Gastroesophageal sphincter (tissue), 4 donors: ENCODE data around the gene PCDHGA9. TPM values are rescaled to one million over a fixed set of nuclear protein-coding genes. Genes with fewer than 3 reads are reported as not detected.
A peak's percentile ranks its signal among the peaks of the same experiment; 100 is the strongest.

Experiments
- ATAC-seq: fragments of 150-250 bp; one replicate; pipeline ENCODE4 v1.9.1; 2016; ENCODE audit warnings: mild to moderate bottlenecking, moderate library complexity
- H3K27ac ChIP-seq, 4 donors: fragments of 200-600 bp; sonication (generic) in 3 of 4; 1 replicate in 3 of 4; 2 replicates in 1 of 4; pipeline ENCODE4 v1.5.1; 2016 to 2019
- H3K27me3 ChIP-seq: fragments of 200-600 bp; sonication (generic); one replicate; pipeline ENCODE4 v1.5.1; 2019
- H3K36me3 ChIP-seq, 2 donors: fragments of 200-600 bp; sonication (generic); one replicate each; pipeline ENCODE4 v1.5.1; 2019; ENCODE audit warnings: control low read depth in 1 of 2
- H3K4me1 ChIP-seq, 3 donors: fragments of 200-600 bp; sonication (generic); 1 replicate in 2 of 3; 2 replicates in 1 of 3; pipeline ENCODE4 v1.5.1; 2016 to 2019; ENCODE audit warnings: control low read depth in 2 of 3
- H3K4me3 ChIP-seq, 2 donors: fragments of 200-600 bp; sonication (generic); one replicate each; pipeline ENCODE4 v1.5.1; 2019; ENCODE audit warnings: mild to moderate bottlenecking in 1 of 2, moderate library complexity in 1 of 2
- H3K9me3 ChIP-seq, 3 donors: fragments of 200-600 bp; sonication (generic); one replicate each; pipeline ENCODE4 v1.5.1; 2017 to 2019; ENCODE audit warnings: control low read depth in 2 of 3
- CTCF ChIP-seq, 4 experiments: fragments of 200-600 bp in 2 of 4; fragments of 450-650 bp in 2 of 4; sonication (generic) in 1 of 4; IDR thresholded peaks; one replicate each; pipeline ENCODE4 v1.5.1; 2017 to 2019; ENCODE audit warnings: antibody characterized with exemption in 4 of 4, mild to moderate bottlenecking in 2 of 4, moderate library complexity in 2 of 4
- EP300 ChIP-seq: sonication (generic); formaldehyde crosslinking; IDR thresholded peaks from one replicate; pipeline ENCODE4 v1.6.1; 2017; ENCODE audit warnings: antibody characterized with exemption, mild to moderate bottlenecking
- POLR2A ChIP-seq, 2 donors: fragments of 450-650 bp; IDR thresholded peaks; one replicate each; pipeline ENCODE4 v1.6.1; 2017; ENCODE audit warnings: antibody characterized with exemption in 2 of 2, mild to moderate bottlenecking in 2 of 2, moderate library complexity in 1 of 2
- POLR2AphosphoS5 ChIP-seq: sonication (generic); formaldehyde crosslinking; IDR thresholded peaks from one replicate; pipeline ENCODE4 v1.6.1; 2017; ENCODE audit warnings: antibody characterized with exemption
- WGBS, 2 donors: methylation state at CpG; one replicate each; pipeline ENCODE4 v1.1.5; 2018; ENCODE audit warnings: low coverage in 1 of 2; 5-methylcytosine and 5-hydroxymethylcytosine counted together
- total RNA-seq, 4 donors: library from RNA; depleted of rRNA; stranded (reverse); fragments of >200 nt; gene quantifications; one replicate each; pipeline ENCODE4 v1.1.0, GENCODE V29; 2016

Gene PCDHGA9
- total RNA-seq, 4 donors from 2014 or later: 3.3 to 8.6 (median 5.9) TPM

DNA sequence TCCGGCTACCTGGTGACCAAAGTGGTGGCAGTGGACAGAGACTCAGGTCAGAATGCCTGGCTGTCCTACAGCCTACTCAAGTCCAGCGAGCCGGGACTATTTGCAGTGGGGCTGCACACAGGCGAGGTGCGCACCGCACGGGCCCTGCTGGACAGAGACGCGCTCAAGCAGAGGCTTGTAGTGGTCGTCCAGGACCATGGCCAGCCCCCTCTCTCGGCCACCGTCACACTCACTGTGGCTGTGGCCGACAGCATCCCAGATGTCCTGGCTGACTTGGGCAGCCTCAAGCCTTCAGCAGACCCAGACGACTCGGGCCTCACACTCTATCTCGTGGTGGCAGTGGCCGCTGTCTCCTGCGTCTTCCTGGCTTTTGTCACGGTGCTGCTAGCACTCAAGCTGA is 45.6 kb upstream of the PCDHGA9 start:
- H3K4me3 ChIP-seq: no peak overlapping the region
- no CpG with 5 or more reads among the region's 19 CpGs for WGBS, 2 donors

GRCh38 chr5:141359790-141360426 is 42.7 kb upstream of the PCDHGA9 start, which contains the start of gene PCDHGB2:
PCDHGB2 (plus strand) TSS chr5:141359994; CDS start chr5:141360136, 142 bp downstream.
- H3K36me3 ChIP-seq: peaks cover 0 to 30% of the 10 kb centered on the region in 2 donors
- no peak for ATAC-seq
- H3K9me3 ChIP-seq: peaks cover 0 to 100% (median 4%) of the 10 kb centered on the region in 3 donors
- no peaks in the 10 kb centered on the region for H3K4me1 ChIP-seq
- TF ChIP-seq POLR2A (IDR thresholded peaks at IDR 0.05) (no peak), CTCF (IDR thresholded peaks at IDR 0.05) (peak in 2 of 4 experiments; percentile 15 to 21), POLR2AphosphoS5 (no peak)
- peaks cover 28% of the 10 kb centered on the region for H3K27me3 ChIP-seq
- peak within 1 kb of the TSS; percentile 25 to 34 for H3K4me3 ChIP-seq
- WGBS, 2 donors: 15 to 18% methylated on average over 12 to 16 of the region's 24 CpGs
- no peak within 1 kb of the TSS for H3K27ac ChIP-seq

More for the DNA sequence above, 45.6 kb upstream of the PCDHGA9 start:
- Histone ChIP-seq H3K9me3 (peaks cover 0 to 98% (median 4%) of the 10 kb centered on the region in 3 donors), H3K4me1 (no peaks in the 10 kb centered on the region), H3K36me3 (peaks cover 0 to 26% of the 10 kb centered on the region in 2 donors), H3K27me3 (peaks cover 24% of the 10 kb centered on the region), H3K27ac (no peak overlapping the region)
- no peak for TF ChIP-seq POLR2AphosphoS5
- ATAC-seq: no peak

- 28 to 44% methylated on average over 6 to 12 of the region's 15 CpGs for WGBS, 2 donors
- no peak overlapping the region for H3K4me3 ChIP-seq
Measured at GRCh38 chr5:141360685-141361084, 41.9 kb upstream of the PCDHGA9 start.

DNA sequence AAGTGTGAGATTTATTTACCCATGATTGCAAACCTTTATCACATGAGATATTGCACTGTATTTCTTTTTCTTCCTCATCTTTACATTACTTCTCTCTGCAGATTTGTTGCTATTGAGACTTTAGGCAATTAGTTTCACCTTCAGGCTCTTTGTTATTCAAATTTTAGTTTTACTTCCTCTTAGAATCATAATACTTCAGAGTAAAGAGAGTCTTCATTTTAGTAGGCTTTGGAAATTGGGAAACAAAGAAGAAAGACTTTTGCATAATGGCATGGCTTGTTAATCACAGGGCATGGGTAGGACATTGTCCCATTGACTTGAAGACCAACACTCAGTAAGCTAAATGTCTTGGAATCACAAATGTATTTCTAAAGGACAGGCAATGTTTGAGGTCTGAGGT is 39.9 kb upstream of the PCDHGA9 start:
- H3K4me3 ChIP-seq: no peak overlapping the region
- peaks cover 37% of the 10 kb centered on the region for H3K27me3 ChIP-seq
- H3K36me3 ChIP-seq: peaks cover 0 to 13% of the 10 kb centered on the region in 2 donors
- H3K9me3 ChIP-seq: peaks cover 0 to 100% (median 7%) of the 10 kb centered on the region in 3 donors
- H3K4me1 ChIP-seq: no peaks in the 10 kb centered on the region
- no peak for ATAC-seq
- TF ChIP-seq POLR2A (IDR thresholded peaks at IDR 0.05) (no peak), CTCF (IDR thresholded peaks at IDR 0.05) (no peak), POLR2AphosphoS5 (no peak), EP300 (no peak)
- H3K27ac ChIP-seq: no peak overlapping the region

More at GRCh38 chr5:141360685-141361084, 41.9 kb upstream of the PCDHGA9 start:
- TF ChIP-seq POLR2AphosphoS5: no peak
- TF ChIP-seq POLR2A (IDR thresholded peaks at IDR 0.05): no peak
- TF ChIP-seq CTCF (IDR thresholded peaks at IDR 0.05): no peak
- TF ChIP-seq EP300: no peak
- peaks cover 0 to 23% of the 10 kb centered on the region in 2 donors for H3K36me3 ChIP-seq
- H3K27me3 ChIP-seq: peaks cover 29% of the 10 kb centered on the region
- no peak for ATAC-seq
- no peaks in the 10 kb centered on the region for H3K4me1 ChIP-seq
- no peak overlapping the region for H3K27ac ChIP-seq
- H3K9me3 ChIP-seq: peaks cover 0 to 100% (median 4%) of the 10 kb centered on the region in 3 donors

- 8 to 19% methylated on average over 11 to 23 of the region's 34 CpGs for WGBS, 2 donors
- H3K27me3 ChIP-seq: peaks cover 37% of the 10 kb centered on the region
- H3K4me1 ChIP-seq: no peaks in the 10 kb centered on the region
- H3K36me3 ChIP-seq: peaks cover 0 to 10% of the 10 kb centered on the region in 2 donors
- TF ChIP-seq EP300: no peak
- no peak for TF ChIP-seq POLR2A (IDR thresholded peaks at IDR 0.05)
- no peak for TF ChIP-seq CTCF (IDR thresholded peaks at IDR 0.05)
- TF ChIP-seq POLR2AphosphoS5: no peak
- peak within 1 kb of the TSS in 1 of 2 donors; percentile 35 for H3K4me3 ChIP-seq
- peaks cover 0 to 100% (median 7%) of the 10 kb centered on the region in 3 donors for H3K9me3 ChIP-seq
- ATAC-seq: no peak
- H3K27ac ChIP-seq: peak within 1 kb of the TSS in 1 of 4 donors; percentile 5
Measured at GRCh38 chr5:141363952-141364660, 38.5 kb upstream of the PCDHGA9 start, which contains the start of gene PCDHGA5. PCDHGA5 (plus strand) TSS chr5:141364162; CDS start chr5:141364331, 169 bp downstream.
